Stimulated activated CD4-positive, alpha-beta T cell treated with anti-CD3 and anti-CD28 coated beads, TNF-alpha, amount 100 ng/mL, for 4 hours (primary cell): Measurements from ENCODE around the gene RSL24D1.
A peak's percentile ranks its signal among the peaks of the same experiment; 100 is the strongest.
"Not testable (repeated sequence)": the region's sequence is repeated elsewhere in the genome, so short reads cannot be mapped to it uniquely, and the experiment has no call there.

Experiments
- DNase-seq, 3 experiments: peaks; one replicate each; pipeline ENCODE4 v3.0.0-alpha.2; 2020; ENCODE audit warnings: low read depth in 3 of 3

Gene RSL24D1

DNA sequence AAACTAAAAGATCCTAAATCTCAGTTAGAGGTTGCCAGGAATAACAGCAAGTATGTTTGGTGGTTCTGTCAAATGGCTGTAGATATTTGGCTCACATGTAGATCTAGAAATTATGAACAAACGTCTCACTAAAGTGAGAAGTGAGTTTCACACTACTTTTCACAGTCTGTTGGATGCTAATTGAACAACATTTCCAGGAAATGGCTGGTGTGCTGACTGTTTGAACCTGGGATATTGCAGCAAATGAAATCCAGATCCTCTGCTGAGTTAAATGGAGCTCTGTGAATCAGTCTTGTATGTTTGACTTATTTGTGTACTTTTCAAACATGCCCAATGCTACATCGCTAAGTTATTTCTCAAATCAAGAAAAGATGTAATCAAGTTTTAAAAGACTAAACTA lies 21.3 kb upstream of the RSL24D1 start:
- no peak for DNase-seq

DNA sequence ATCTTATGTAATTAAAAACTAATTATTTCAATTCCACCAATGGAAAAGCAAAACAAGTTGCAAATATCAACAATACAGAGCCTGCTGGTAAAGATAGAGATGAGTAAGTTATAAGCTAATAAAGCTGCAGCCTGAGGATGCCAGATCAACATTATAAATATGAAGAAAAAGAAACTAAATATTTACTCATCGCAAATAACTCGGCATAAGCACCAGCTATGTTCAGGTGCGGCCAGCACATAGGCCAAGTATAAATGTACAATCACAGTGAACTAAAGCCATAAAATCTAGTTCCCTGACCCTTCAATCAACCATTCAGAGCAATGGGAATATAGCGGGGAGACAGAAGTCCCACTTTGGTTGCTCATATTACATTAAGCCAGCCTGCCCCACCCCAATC lies 7.7 kb upstream of the RSL24D1 start:
- DNase-seq, result no peak

DNA sequence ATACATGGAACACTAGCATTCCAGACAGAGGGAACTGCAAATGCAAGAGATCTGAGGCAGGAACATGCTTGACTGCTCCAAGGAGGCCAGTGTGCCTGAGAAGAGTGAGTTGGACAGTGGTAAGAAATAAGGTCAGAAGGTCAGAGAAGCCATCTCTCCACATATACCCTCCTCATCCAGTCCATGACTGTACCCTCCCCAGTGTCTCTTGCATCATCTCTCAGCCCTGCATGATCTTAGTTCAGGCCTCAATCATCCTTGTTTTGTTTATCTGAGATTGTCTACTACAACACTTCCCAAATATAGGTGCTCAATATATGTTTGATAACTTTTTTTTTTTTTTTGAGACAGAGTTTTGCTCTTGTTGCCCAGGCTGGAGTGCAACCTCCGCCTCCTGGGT lies 5.5 kb upstream of the RSL24D1 start:
- DNase-seq, result no peak

DNA sequence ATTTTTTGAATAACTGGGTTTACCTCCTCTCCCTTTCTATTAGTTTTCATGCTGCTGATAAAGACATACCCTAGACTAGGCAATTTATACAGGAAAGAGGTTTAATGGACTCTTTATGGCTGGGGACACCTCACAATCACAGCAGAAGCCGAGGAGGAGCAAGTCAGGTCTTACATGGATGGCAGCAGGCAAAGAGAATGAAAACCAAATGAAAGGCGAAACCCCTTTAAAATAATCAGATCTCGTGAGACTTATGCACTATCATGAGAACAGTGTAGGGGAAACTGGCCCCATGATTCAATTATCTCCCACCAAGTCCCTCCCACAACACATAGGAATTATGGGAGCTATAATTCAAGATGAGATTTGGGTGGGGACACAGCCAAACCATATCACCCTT lies 2.0 kb upstream of the RSL24D1 start:
- DNase-seq, result no peak

DNA sequence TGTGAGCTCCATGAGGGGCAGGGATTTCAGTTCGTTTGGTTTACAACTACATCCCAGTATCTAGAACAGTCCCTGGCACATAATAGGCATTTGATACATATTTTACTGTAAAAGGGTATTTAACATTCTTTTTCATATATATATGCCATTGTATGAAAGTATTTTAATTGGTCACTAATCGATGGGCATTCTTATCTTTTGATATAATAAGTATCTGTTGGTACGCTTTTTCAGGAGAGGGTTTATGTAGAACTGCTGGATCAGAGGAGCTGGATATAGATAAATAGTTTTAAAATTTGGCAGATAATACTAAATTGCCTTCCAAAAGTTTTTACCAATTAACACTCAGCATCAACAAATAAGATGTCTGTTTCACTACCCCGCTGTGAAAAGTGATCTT lies 978 bp upstream of the RSL24D1 start:
- no peak for DNase-seq

DNA sequence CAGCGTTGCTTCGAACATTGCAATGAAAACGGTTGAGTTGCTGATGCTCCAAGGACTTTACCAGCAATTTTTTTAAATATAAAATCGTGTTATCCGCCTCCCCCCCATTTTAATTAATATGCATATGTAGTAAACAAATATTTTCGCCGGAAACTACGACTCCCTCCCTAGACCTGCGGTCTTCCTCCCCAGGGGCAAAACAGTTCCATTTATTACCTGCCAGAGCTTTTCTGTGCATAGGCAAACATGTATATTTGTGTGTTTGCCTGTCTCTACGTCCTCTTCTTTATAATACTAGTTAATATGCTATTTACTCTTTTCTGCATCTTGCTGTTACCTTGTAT lies 593 bp upstream of the RSL24D1 start:
- no peak for DNase-seq

DNA sequence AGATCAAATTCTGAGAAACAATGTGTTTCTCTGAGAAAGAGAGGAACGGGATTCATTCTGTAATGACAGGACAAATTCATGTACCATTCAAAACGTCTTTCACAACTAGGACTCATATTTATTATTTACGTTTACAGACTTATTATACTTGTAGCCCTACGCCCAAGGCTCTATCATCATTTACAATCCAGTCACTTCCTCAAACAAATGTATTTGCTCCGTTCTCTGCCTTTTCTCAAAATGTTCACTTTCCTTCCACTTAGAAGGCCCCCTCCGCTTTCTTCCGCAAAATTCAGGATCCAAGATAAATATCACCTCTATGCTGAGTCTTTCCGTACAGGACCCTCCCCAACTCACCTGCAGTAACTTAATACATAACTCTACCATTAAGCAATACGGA lies 745 bp downstream of the RSL24D1 start:
- DNase-seq, result no peak

DNA sequence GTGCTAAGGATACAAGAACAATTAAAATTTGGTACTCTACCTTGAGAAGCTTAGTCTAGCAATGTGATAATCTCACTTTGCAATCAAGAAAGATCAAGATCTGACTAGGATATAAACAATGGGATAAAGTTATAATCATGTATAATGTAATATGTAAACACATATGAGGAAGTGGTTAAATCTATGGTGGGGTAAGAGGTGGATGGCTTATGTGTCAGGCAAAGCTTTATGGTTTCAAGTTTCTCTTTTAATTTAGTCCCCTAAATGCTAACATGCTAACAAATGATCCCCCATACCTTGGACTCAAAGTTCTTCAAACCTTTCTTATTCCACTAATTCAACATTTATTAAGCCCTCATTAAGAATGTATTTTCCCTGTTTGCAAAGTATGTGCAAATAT lies 2.5 kb downstream of the RSL24D1 start:
- DNase-seq, result no peak

DNA sequence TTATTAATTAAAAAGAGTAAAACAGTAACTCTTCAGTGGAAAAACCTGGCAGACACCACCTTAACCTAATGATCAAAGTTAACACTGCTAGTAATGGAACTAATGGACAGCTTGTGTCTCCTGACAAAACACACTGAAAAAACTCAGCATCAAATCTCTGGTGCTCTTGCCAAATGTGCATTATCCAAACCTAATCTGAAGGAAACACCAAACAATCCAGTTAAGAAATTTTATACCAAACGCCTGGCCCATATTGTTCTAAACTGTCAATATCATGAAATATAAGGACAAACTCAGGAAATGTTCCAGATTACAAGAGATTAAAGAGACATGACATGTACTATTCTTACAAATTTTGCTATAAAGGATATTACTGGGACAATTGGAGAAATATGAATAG lies 10.4 kb downstream of the RSL24D1 start:
- DNase-seq, result no peak

DNA sequence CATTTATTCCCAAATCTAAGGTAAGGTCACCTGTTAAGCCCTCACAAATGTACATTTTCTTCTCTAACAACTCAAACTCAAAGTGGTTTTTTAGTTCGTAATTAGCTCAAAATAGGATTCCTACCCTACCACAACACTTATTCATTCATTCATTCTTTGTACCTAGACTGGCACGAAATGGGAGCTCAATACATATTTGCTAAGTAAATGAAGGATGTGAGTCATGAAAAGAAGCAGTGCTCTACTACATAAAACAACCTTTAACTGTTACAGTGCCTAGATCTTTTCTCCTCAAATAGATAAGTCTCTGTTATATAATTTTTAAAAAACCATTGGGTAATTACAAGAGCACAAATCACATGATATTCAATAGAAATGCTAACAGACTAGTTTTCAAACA lies 13.1 kb downstream of the RSL24D1 start:
- no peak for DNase-seq

DNA sequence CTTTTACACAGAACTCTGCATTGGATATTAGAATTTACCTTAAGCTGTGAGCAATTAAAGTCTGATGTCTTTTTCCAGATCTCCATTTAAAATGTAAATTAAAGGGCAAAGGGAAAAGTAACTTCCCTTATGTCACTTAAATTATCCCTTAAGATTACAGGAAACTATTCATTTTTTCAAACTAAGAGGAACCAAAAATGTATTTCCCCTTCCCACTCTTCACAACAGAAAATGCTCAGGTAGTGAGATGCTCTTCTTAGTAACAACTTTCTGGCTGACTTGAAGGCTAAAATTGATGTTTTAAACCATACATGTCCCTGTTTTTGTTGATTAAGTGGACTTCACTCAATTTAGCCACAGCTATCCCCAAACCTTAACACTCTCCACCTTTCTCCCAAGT lies 17.6 kb downstream of the RSL24D1 start:
- DNase-seq, result no peak

DNA sequence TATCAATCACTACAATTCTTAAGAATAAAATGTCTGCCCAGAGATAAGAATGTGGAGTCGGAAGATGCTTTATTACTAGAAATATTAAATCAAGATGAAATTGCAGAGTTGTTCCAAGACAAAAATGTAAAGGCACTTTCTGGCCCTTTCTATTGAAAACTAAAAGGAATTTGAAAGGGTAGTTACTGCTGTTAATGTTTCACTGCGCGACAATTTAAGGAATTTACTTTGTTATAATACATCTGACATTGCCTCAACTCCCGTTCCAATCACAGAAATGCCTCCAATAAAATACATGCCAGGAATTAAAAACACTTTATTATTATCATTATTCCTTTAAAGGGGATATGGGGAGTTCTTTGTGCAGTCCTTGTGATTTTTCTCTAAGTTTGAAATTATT lies 26.4 kb downstream of the RSL24D1 start:
- no peak for DNase-seq

DNA sequence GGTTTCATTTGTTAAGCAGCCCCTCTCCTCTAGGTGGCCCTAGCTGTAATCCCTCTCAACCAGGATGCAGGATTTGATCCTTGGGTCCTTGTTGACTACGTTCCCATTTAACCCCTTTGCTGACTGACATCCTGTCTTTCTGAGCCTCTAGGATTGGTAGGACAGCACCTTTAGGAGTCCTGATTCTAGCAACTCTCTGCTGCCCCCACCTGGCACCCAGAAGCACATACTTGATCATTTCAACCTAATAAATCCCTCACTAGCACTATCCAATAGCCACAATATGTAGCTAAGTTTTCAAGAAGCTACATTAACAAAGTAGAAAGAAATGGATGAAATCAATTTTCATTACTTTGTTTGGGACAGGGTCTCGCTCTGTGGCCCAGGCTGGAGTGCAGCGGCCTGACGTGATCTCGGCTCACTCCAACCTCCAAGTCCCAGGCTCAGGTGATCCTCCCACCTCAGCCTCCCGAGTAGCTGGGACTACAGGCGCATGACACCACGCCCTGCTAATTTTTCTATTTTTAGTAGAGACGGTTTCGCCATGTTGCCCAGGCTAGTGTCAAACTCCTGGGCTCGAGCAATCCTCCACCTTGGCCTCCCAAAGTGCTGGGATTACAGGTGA lies 28.3 kb downstream of the RSL24D1 start:
- peak; percentile 5 to 13 (median 5) for DNase-seq

DNA sequence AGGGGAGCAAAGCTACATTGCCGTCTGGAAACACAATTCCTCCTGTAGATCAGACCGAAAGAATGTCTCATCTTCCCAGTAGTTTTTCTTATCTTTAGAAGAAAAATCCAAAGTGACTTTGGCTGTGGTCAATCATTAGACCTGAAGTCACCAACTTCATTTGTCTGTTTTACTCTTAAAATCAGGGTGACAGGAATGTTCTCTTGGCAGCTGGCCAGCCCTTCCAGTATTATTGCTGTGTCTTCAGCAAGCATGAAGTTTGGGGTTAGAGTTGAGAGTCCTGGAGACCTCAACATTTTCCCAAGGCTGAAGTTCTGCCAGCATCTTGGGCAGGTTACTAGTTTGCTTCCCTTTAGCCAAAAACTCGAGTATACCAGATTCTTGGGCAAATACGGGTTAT lies 32.5 kb downstream of the RSL24D1 start:
- DNase-seq, result no peak

DNA sequence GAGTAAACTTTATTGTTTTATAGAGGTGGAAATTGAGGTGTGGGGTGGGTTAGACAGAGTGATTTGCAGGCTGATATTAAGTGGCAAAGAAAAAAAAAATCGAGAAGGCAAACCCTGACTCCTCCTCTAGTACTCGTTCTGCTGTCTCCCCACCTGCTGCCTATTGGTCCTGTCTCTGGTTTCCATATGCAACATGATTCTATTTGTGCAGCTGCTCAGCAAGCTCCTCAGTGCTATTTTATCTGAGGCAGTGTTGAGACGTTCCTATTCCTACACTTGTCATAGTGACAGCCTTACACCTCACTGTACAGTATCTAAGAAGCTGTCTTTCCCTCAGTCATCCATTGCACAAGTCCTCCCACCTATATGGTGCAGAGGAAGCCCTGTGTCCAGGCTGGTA lies 45.1 kb downstream of the RSL24D1 start:
- no peak for DNase-seq

DNA sequence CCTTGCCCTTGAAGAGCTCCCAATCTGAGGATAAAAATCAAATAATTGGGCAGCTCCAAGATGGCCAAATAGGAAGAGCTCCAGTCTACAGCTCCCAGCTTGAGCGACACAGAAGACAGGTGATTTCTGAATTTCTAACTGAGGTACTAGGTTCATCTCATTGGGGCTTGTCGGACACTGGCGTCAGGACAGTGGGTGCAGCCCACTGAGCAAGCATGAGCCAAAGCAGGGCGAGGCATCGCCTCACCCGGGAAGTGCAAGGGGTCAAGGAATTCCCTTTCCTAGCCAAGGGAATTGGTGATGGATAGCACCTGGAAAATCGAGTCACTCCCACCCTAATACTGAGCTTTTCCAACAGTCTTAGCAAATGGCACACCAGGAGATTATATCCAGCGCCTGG lies 53.6 kb downstream of the RSL24D1 start:
- DNase-seq, result not testable (repeated sequence)

DNA sequence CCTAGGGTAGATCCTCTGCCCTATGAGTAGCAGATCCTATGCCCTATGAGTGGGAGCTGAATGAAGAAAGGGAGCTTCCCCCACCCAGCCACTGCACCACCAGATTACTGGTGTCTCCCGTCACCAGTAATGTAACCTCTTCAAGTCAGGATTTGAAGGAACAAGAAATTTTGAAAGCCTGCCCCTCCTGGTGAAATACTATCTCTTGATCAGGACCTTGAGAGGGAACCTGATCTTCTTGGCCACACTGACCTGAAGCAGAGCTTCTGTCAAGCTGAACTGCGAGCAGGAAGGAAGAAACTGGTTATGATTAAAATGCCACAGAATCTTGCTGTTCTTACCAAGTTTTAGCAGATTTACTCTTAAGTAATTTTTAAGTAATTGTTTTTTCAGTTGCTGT lies 62.8 kb downstream of the RSL24D1 start:
- no peak for DNase-seq

DNA sequence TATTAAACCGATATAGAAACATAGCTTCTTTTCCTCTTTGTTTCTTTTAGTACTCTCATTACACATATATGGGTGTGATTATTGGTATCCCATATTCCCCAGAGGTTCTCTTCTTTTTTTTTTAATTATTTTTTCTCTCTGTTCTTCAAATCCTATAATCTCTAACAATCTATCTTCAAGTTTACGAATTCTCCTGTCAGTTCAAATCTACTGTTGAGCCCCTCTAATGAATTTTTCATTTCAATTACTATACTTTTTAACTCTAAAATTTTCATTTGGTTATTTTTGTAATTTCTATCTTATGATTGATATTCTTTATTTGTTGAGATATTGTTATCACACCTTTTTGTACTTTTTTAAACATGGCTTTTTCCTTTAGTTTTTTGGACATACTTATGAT lies 64.1 kb downstream of the RSL24D1 start:
- no peak for DNase-seq
